GM19351 (cell line): Measurements from ENCODE around the gene DBF4B.

Source experiments
- ATAC-seq: cut with Tn5 transposase; IDR thresholded peaks from one replicate; pipeline ENCODE4 v1.9.1; 2021; ENCODE audit warnings: mild to moderate bottlenecking, moderate library complexity; ENCODE audit not compliant: unreplicated experiment

DBF4B gene

DNA sequence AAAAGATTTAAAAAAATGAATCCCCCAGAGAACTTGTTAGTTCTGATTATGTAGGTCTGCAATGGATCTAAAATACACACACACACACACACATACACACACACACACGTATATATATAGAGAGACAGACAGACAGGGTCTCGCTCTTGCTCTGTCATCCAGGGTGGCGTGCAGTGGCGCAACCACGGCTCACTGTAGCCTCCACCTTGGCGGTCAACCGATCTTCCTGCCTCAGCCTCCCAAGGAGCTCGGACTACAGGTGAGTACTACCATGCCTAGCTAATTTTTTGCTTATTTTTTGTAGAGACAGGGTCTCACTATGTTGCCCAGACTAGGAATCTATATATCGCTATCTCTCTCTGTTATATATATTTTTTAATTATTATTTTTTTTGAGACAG is 88.3 kb downstream of the DBF4B start:
- no peak for ATAC-seq

DNA sequence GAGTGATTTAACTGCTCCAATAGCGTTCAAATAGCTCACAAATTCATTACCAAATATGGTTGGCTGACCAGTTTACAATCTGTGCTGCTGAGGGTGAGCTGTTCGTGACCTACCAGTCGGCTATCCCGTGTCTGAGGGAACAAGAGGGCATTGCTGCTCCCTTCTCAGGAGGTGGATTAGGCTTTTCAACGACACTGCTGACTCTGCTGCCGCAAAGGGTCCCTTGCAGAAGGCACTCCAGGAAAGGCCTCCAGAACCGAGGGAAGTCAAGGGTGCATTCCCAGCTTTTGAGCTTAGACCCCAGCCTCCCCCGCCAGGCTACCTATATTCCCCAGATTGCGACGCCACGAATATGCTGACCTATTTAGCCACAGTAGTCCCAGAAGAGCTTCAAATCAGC is 89.3 kb downstream of the DBF4B start:
- ATAC-seq = no peak

DNA sequence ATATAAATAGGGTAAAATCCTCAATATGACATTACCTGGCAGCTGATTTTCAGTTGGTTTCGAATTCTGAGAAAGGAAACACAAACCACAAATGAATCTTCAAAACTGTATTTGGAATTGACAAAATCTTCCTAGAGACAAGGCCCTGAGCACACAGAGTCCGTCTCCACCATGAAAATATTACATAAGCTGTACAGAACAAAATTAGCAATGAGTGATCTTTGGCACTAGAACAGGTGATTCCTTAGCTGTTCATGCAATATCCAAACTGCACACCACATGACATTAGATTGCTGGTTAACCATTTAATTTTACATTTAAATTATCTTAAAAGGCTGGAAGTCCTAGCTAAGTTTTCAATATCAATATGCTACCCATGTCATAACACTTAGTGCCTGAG is 89.9 kb downstream of the DBF4B start:
- ATAC-seq = no peak
